ENCODE results near the gene SHROOM1. TPM values are rescaled to one million over a fixed set of nuclear protein-coding genes. Genes with fewer than 3 reads are reported as not detected.

The SHROOM1 gene
- total and polyA plus RNA-seq, 2 experiments from 2014 or later, result 2.5 to 5.4 TPM

DNA sequence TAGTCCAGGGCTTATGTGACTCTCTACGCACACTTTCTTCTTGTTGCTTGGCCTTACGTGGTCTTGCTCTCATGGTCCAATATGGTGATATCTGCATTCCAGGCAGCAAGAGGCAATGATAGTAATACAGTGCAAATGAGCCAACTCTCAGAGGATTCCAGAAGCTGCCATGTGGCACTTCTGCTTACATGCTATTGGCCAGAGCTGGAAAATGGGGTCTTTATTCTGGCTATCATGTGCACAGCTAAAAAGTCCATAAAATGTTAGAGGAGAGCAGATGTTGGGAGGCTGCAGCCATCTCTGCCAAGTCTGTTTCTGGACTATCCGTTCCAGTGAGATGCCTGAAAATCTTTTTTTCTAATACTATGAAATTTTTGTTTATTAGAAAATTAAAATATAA lies 50.5 kb downstream of the SHROOM1 start (continued):
- no peak for TF ChIP-seq ZNF114 (CRISPR knock-in tag; IDR thresholded peaks at IDR 0.05)
- no peak for TF ChIP-seq NANOG (IDR thresholded peaks at IDR 0.05; ENCODE audit: borderline replicate concordance)
- no peak for TF ChIP-seq EZH2phosphoT487 (IDR thresholded peaks at IDR 0.05; ENCODE audit: unreplicated experiment)
- no peak for TF ChIP-seq STAT1 (IDR thresholded peaks at IDR 0.05; ENCODE audit: unreplicated experiment)
- TF ChIP-seq ZNF331 (CRISPR knock-in tag; IDR thresholded peaks at IDR 0.05; ENCODE audit: low read depth), result no peak
- TF ChIP-seq, protein P1, sequence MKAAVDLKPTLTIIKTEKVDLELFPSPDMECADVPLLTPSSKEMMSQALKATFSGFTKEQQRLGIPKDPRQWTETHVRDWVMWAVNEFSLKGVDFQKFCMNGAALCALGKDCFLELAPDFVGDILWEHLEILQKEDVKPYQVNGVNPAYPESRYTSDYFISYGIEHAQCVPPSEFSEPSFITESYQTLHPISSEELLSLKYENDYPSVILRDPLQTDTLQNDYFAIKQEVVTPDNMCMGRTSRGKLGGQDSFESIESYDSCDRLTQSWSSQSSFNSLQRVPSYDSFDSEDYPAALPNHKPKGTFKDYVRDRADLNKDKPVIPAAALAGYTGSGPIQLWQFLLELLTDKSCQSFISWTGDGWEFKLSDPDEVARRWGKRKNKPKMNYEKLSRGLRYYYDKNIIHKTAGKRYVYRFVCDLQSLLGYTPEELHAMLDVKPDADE (IDR thresholded peaks at IDR 0.05), result no peak

DNA sequence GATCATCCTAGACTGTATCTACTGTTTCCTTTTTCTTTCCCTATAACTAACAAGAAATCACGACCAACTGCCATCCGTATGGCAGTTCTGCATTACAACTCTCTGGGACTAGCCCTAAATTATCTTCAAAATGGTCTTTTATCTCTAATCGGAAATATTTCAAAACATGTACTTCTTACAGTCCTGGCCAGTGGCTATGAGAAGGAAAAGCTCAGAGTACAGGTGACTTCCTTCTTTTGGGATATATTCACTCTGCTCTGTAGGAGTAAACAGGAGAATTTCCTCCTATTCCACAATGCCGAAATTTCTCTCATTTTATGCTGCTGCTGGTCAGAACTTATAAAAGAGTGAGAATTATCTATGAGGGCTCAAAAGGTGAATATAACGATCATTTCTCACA lies 51.6 kb downstream of the SHROOM1 start:
- Histone ChIP-seq H3K9me2 (ENCODE audit: insufficient read depth) (no peaks in the 10 kb centered on the region), H3K4me3 (no peak overlapping the region), H3K4me2 (no peak overlapping the region), H4K20me1 (replicated peaks; ENCODE audit: insufficient read depth) (0 out of 2 replicates have a peak, but pooled peaks cover 4% of the 10 kb centered on the region), H3K36me3 (ENCODE audit: insufficient read depth) (no peaks in the 10 kb centered on the region), H3K79me2 (replicated peaks; ENCODE audit: insufficient read depth) (no peaks in the 10 kb centered on the region; the same call in 1 of the 2 replicates), H3F3A (replicated peaks; ENCODE audit: low read depth) (no peaks in the 10 kb centered on the region), H3K4me1 (ENCODE audit: insufficient read depth) (peaks cover 18% of the 10 kb centered on the region), H3K27ac (ENCODE audit: low read depth) (no peak overlapping the region), H3K27me3 (ENCODE audit: insufficient read depth) (peaks cover 70% of the 10 kb centered on the region), H2AFZ (no peak overlapping the region)
- Mint-ChIP-seq H3K4me3 (no peak overlapping the region), H3K9me3 (no peaks in the 10 kb centered on the region), H3K36me3 (ENCODE audit: low read depth) (no peaks in the 10 kb centered on the region), H3K27me3 (ENCODE audit: insufficient read depth, low read depth, poor library complexity) (peaks cover 25% of the 10 kb centered on the region), H3K27ac (no peak overlapping the region), H3K4me1 (peaks cover 24% of the 10 kb centered on the region)
- ATAC-seq, result no peak
- DNase-seq (ENCODE audit: low spot score), result no peak
- no peak for TF ChIP-seq ZNF114 (CRISPR knock-in tag; IDR thresholded peaks at IDR 0.05)
- no peak for TF ChIP-seq EZH2phosphoT487 (IDR thresholded peaks at IDR 0.05; ENCODE audit: unreplicated experiment)
- no peak for TF ChIP-seq JUNB (IDR thresholded peaks at IDR 0.05; ENCODE audit: unreplicated experiment)
- TF ChIP-seq NANOG (IDR thresholded peaks at IDR 0.05; ENCODE audit: borderline replicate concordance), result no peak
- TF ChIP-seq POLR2AphosphoS5 (IDR thresholded peaks at IDR 0.05; ENCODE audit: low read depth), result no peak
- TF ChIP-seq, protein P1 (IDR thresholded peaks at IDR 0.05), result no peak
- TF ChIP-seq, protein P2, sequence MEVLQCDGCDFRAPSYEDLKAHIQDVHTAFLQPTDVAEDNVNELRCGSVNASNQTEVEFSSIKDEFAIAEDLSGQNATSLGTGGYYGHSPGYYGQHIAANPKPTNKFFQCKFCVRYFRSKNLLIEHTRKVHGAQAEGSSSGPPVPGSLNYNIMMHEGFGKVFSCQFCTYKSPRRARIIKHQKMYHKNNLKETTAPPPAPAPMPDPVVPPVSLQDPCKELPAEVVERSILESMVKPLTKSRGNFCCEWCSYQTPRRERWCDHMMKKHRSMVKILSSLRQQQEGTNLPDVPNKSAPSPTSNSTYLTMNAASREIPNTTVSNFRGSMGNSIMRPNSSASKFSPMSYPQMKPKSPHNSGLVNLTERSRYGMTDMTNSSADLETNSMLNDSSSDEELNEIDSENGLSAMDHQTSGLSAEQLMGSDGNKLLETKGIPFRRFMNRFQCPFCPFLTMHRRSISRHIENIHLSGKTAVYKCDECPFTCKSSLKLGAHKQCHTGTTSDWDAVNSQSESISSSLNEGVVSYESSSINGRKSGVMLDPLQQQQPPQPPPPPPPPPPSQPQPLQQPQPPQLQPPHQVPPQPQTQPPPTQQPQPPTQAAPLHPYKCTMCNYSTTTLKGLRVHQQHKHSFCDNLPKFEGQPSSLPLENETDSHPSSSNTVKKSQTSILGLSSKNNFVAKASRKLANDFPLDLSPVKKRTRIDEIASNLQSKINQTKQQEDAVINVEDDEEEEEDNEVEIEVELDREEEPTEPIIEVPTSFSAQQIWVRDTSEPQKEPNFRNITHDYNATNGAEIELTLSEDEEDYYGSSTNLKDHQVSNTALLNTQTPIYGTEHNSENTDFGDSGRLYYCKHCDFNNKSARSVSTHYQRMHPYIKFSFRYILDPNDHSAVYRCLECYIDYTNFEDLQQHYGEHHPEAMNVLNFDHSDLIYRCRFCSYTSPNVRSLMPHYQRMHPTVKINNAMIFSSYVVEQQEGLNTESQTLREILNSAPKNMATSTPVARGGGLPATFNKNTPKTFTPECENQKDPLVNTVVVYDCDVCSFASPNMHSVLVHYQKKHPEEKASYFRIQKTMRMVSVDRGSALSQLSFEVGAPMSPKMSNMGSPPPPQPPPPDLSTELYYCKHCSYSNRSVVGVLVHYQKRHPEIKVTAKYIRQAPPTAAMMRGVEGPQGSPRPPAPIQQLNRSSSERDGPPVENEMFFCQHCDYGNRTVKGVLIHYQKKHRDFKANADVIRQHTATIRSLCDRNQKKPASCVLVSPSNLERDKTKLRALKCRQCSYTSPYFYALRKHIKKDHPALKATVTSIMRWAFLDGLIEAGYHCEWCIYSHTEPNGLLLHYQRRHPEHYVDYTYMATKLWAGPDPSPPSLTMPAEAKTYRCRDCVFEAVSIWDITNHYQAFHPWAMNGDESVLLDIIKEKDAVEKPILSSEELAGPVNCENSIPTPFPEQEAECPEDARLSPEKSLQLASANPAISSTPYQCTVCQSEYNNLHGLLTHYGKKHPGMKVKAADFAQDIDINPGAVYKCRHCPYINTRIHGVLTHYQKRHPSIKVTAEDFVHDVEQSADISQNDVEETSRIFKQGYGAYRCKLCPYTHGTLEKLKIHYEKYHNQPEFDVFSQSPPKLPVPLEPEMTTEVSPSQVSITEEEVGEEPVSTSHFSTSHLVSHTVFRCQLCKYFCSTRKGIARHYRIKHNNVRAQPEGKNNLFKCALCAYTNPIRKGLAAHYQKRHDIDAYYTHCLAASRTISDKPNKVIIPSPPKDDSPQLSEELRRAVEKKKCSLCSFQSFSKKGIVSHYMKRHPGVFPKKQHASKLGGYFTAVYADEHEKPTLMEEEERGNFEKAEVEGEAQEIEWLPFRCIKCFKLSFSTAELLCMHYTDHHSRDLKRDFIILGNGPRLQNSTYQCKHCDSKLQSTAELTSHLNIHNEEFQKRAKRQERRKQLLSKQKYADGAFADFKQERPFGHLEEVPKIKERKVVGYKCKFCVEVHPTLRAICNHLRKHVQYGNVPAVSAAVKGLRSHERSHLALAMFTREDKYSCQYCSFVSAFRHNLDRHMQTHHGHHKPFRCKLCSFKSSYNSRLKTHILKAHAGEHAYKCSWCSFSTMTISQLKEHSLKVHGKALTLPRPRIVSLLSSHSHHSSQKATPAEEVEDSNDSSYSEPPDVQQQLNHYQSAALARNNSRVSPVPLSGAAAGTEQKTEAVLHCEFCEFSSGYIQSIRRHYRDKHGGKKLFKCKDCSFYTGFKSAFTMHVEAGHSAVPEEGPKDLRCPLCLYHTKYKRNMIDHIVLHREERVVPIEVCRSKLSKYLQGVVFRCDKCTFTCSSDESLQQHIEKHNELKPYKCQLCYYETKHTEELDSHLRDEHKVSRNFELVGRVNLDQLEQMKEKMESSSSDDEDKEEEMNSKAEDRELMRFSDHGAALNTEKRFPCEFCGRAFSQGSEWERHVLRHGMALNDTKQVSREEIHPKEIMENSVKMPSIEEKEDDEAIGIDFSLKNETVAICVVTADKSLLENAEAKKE (CRISPR knock-in tag; IDR thresholded peaks at IDR 0.05), result no peak
- TF ChIP-seq, protein P3, sequence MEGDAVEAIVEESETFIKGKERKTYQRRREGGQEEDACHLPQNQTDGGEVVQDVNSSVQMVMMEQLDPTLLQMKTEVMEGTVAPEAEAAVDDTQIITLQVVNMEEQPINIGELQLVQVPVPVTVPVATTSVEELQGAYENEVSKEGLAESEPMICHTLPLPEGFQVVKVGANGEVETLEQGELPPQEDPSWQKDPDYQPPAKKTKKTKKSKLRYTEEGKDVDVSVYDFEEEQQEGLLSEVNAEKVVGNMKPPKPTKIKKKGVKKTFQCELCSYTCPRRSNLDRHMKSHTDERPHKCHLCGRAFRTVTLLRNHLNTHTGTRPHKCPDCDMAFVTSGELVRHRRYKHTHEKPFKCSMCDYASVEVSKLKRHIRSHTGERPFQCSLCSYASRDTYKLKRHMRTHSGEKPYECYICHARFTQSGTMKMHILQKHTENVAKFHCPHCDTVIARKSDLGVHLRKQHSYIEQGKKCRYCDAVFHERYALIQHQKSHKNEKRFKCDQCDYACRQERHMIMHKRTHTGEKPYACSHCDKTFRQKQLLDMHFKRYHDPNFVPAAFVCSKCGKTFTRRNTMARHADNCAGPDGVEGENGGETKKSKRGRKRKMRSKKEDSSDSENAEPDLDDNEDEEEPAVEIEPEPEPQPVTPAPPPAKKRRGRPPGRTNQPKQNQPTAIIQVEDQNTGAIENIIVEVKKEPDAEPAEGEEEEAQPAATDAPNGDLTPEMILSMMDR (conservative IDR thresholded peaks at IDR 0.05; ENCODE audit: low read depth in 2 of 2), result no peak
- no peak for TF ChIP-seq ZNF331 (CRISPR knock-in tag; IDR thresholded peaks at IDR 0.05; ENCODE audit: low read depth)
- TF ChIP-seq STAT1 (IDR thresholded peaks at IDR 0.05; ENCODE audit: unreplicated experiment), result no peak
- TF ChIP-seq CREB1 (CRISPR knock-in tag; IDR thresholded peaks at IDR 0.05; ENCODE audit: low read depth), result no peak
